ENCODE results near the gene AFF4.
"Not testable (repeated sequence)": the region's sequence is repeated elsewhere in the genome, so short reads cannot be mapped to it uniquely, and the experiment has no call there.

DNA sequence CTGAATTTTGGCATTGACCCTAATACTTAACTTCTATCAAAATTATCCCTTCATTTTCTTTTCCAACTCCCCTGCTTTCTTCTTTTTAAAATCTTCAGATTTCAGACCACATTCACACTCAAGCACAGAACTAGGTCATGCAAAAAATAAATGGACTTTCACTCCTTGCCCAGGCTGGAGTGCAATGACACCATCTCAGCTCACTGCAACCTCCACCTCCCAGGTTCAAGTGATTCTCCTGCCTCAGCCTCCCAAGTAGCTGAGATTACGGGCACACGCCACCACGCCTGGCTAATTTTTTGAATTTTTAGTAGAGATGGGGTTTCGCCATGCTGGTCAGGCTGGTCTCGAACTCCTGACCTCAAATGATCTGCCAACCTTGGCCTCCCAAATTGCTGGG is 108.4 kb downstream of the AFF4 start:
- TF ChIP-seq, protein P1, sequence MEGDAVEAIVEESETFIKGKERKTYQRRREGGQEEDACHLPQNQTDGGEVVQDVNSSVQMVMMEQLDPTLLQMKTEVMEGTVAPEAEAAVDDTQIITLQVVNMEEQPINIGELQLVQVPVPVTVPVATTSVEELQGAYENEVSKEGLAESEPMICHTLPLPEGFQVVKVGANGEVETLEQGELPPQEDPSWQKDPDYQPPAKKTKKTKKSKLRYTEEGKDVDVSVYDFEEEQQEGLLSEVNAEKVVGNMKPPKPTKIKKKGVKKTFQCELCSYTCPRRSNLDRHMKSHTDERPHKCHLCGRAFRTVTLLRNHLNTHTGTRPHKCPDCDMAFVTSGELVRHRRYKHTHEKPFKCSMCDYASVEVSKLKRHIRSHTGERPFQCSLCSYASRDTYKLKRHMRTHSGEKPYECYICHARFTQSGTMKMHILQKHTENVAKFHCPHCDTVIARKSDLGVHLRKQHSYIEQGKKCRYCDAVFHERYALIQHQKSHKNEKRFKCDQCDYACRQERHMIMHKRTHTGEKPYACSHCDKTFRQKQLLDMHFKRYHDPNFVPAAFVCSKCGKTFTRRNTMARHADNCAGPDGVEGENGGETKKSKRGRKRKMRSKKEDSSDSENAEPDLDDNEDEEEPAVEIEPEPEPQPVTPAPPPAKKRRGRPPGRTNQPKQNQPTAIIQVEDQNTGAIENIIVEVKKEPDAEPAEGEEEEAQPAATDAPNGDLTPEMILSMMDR (IDR thresholded peaks at IDR 0.05) = not testable (repeated sequence)
- not testable (repeated sequence) for TF ChIP-seq POLR2A (IDR thresholded peaks at IDR 0.05)

All from Peyer's patch (tissue), 4 donors.